K562 (cell line): ENCODE results near the gene KDM4C. TPM values are rescaled to one million over a fixed set of nuclear protein-coding genes. Genes with fewer than 3 reads are reported as not detected.

Experiments
- ATAC-seq: fragments of 200-7000 bp; cut with Tn5 transposase; 3 replicates; pipeline ENCODE4 v1.9.1; 2020; ENCODE audit warnings: moderate library complexity
- BruUV-seq: library from RNA; stranded (reverse); fragments of 400-500 nt; replicated peaks from 2 replicates; lab custom pipeline; 2021; lab: Mats Ljungman, UMichigan
- CTCF ChIA-PET: fragments of 300-600 bp; formaldehyde crosslinking; extraction: SDS; loops from one replicate; lab custom pipeline; 2021; ENCODE audit warnings: low intra/inter-chr PET ratio; lab: Yijun Ruan, JAX
- POLR2A ChIA-PET: fragments of 300-600, 350-650 bp; sonication (Branson Sonifier 250); formaldehyde crosslinking; extraction: SDS; loops from one replicate; lab custom pipeline; 2021; ENCODE audit warnings: antibody characterized with exemption, inconsistent platforms; lab: Yijun Ruan, JAX
- DNase-seq, 4 experiments: peaks; one replicate each; pipeline versions ENCODE4 v3.0.0 to v3.0.0-alpha.2; 2011 to 2018; ENCODE audit warnings: low spot score in 3 of 4, mixed read lengths in 3 of 4; ENCODE audit errors: extremely low read depth in 1 of 4
- FAIRE-seq: peaks from 2 replicates; lab custom pipeline; 2011; peaks lifted over from hg19 to GRCh38; lab: Jason Lieb, UNC
- H2AFZ ChIP-seq: 2 replicates; pipeline ENCODE4 v1.6.0; 2011; ENCODE audit warnings: low read depth, low read length, control low read depth, inconsistent platforms
- H3K27ac ChIP-seq: fragments of 200-600 bp; 3 replicates; pipeline ENCODE4 v1.8.0; 2011; ENCODE audit warnings: low read depth, mild to moderate bottlenecking, control low read depth, inconsistent platforms, low read length, moderate library complexity, mixed read lengths; ENCODE audit errors: extremely low read depth
- H3K27me3 ChIP-seq, 2 experiments: fragments of 300-600 bp in 1 of 2; 2 replicates in 1 of 2; 3 replicates in 1 of 2; pipeline versions ENCODE4 v1.6.0 to v1.8.0; 2011; ENCODE audit warnings: inconsistent platforms in 2 of 2, low read length in 2 of 2, mild to moderate bottlenecking in 1 of 2, mixed read lengths in 1 of 2, moderate library complexity in 1 of 2; ENCODE audit not compliant: control insufficient read depth in 2 of 2, insufficient read depth in 2 of 2
- H3K36me3 ChIP-seq: fragments of 300-600 bp; 3 replicates; pipeline ENCODE4 v1.8.0; 2011; ENCODE audit warnings: mild to moderate bottlenecking, low read length, inconsistent platforms; ENCODE audit not compliant: control insufficient read depth, insufficient read depth
- H3K4me1 ChIP-seq, 2 experiments: fragments of 200-600 bp in 1 of 2; replicated peaks in 1 of 2; 2 replicates in 1 of 2; 3 replicates in 1 of 2; pipeline versions ENCODE4 v1.5.1 to v1.8.0; 2011; ENCODE audit warnings: inconsistent platforms in 2 of 2, low read length in 2 of 2, mild to moderate bottlenecking in 1 of 2, mixed read lengths in 1 of 2, moderate library complexity in 1 of 2; ENCODE audit not compliant: control insufficient read depth in 2 of 2, insufficient read depth in 2 of 2
- H3K4me2 ChIP-seq: 2 replicates; pipeline ENCODE4 v1.6.1; 2011; ENCODE audit warnings: low read length, control low read depth, inconsistent platforms, mixed read lengths; ENCODE audit not compliant: insufficient read depth
- H3K4me3 ChIP-seq: fragments of 200-600 bp; sonication (generic), shearing (Covaris generic); 2 replicates; pipeline ENCODE4 v1.5.1; 2016; ENCODE audit warnings: control low read depth, inconsistent platforms
- H3K79me2 ChIP-seq: fragments of 200-600 bp; 3 replicates; pipeline ENCODE4 v1.8.0; 2011; ENCODE audit warnings: low read length, inconsistent platforms; ENCODE audit not compliant: control insufficient read depth, insufficient read depth
- H3K9ac ChIP-seq, 2 experiments: 2 replicates each; pipeline versions ENCODE4 v1.6.0 to v1.6.1; 2011; ENCODE audit warnings: low read depth in 2 of 2, low read length in 2 of 2, control low read depth in 1 of 2, inconsistent platforms in 1 of 2, mild to moderate bottlenecking in 1 of 2, mixed read lengths in 1 of 2; ENCODE audit not compliant: insufficient read depth in 1 of 2
- H3K9me1 ChIP-seq: one replicate; pipeline ENCODE4 v1.6.0; 2011; ENCODE audit warnings: inconsistent platforms, mild to moderate bottlenecking, low read length, moderate library complexity; ENCODE audit not compliant: control insufficient read depth, insufficient read depth
- H3K9me3 ChIP-seq: replicated peaks from 2 replicates; pipeline ENCODE4 v1.5.1; 2011; ENCODE audit warnings: low read depth, low read length, inconsistent platforms; ENCODE audit not compliant: control insufficient read depth, insufficient read depth
- H4K20me1 ChIP-seq: replicated peaks from 2 replicates; pipeline ENCODE4 v1.6.1; 2011; ENCODE audit warnings: low read length, inconsistent platforms, mixed read lengths; ENCODE audit not compliant: control insufficient read depth, insufficient read depth
- BHLHE40 ChIP-seq: IDR thresholded peaks from 2 replicates; pipeline ENCODE4 v1.6.1; 2011; ENCODE audit warnings: low read length, improper control_type of control experiment
- CBFA2T2 ChIP-seq: fragments of 450-650 bp; conservative IDR thresholded peaks from 2 replicates; pipeline ENCODE4 v1.6.1; 2017; ENCODE audit warnings: mild to moderate bottlenecking
- CBX3 ChIP-seq, 2 experiments: IDR thresholded peaks; 1 replicate in 1 of 2; 2 replicates in 1 of 2; pipeline ENCODE4 v1.6.1; 2012; ENCODE audit warnings: inconsistent platforms in 2 of 2, low read length in 2 of 2, borderline replicate concordance in 1 of 2, control low read depth in 1 of 2
- CXXC5 ChIP-seq: fragments of 250-450 bp; sonication (Bioruptor Pico); IDR thresholded peaks from 2 replicates; pipeline ENCODE4 v1.8.0; 2022; ENCODE audit warnings: inconsistent platforms, mild to moderate bottlenecking, moderate library complexity
- JUND ChIP-seq, 2 experiments: IDR thresholded peaks; 2 replicates in 1 of 2; 3 replicates in 1 of 2; pipeline ENCODE4 v1.6.1; 2011; ENCODE audit warnings: borderline replicate concordance in 2 of 2, low read depth in 2 of 2, low read length in 2 of 2, improper control_type of control experiment in 1 of 2, missing biosample characterization in 1 of 2, missing genetic modification characterization in 1 of 2, missing genetic modification reagents in 1 of 2
- MAFK ChIP-seq: IDR thresholded peaks from 2 replicates; pipeline ENCODE4 v1.6.1; 2011; ENCODE audit warnings: low read length, improper control_type of control experiment
- ZBTB17 ChIP-seq: fragments of 450-650 bp; formaldehyde crosslinking; IDR thresholded peaks from 2 replicates; pipeline ENCODE4 v1.4.0; 2020; ENCODE audit warnings: mild to moderate bottlenecking
- ZNF324 ChIP-seq: fragments of 250-450 bp; sonication (Bioruptor Pico); IDR thresholded peaks from 2 replicates; pipeline ENCODE4 v1.4.0; 2020; ENCODE audit warnings: mild to moderate bottlenecking
- ZNF354B ChIP-seq: fragments of 250-450 bp; sonication (Bioruptor Pico); IDR thresholded peaks from 2 replicates; pipeline ENCODE4 v1.4.0; 2020
- ZNF717 ChIP-seq: fragments of 250-450 bp; sonication (Bioruptor Pico); IDR thresholded peaks from 2 replicates; pipeline ENCODE4 v1.5.0; 2021
- WGBS: fragments of 100-300 bp; shearing (Covaris generic); methylation state at CpG from one replicate; pipeline ENCODE4 v1.1.6; 2016; ENCODE audit warnings: low coverage, mixed read lengths; ENCODE audit not compliant: insufficient coverage; ENCODE audit errors: missing lambda C conversion rate; 5-methylcytosine and 5-hydroxymethylcytosine counted together
- in situ Hi-C: fragments of 300-500 bp; cut with MboI; formaldehyde crosslinking; loops from 4 replicates; pipeline ENCODE4 v1.15.0; 2018; ENCODE audit warnings: inconsistent platforms, mixed read lengths
- intact Hi-C: fragments of 100-400 bp; cut with micrococcal nuclease; formaldehyde crosslinking; loops from 2 replicates; pipeline ENCODE4 v1.14.2; 2022
- polyA plus RNA-seq, 8 experiments: library from polyadenylated mRNA; depleted of rRNA in 4 of 8; stranded (reverse) in 5 of 8; unstranded in 3 of 8; fragments of >200 nt; fragmentation: Nextera tagmentation in 2 of 8; fragmentation: Illumina TruSeq in 1 of 8; extraction: Ambion mirVana in 2 of 8; extraction: Trizol in 1 of 8; gene quantifications; 2 replicates each; pipeline versions ENCODE4 v1.2.1 to v1.2.3, GENCODE V29; 2011 to 2014; ENCODE audit warnings: inconsistent platforms in 1 of 8, missing spikeins in 1 of 8
- total RNA-seq, 7 experiments: library from RNA; depleted of rRNA in 6 of 7; stranded (reverse); fragments of >200 nt in 6 of 7; fragmentation: Illumina TruSeq in 2 of 7; extraction: Trizol in 2 of 7; gene quantifications; 2 replicates each; pipeline versions ENCODE4 v1.2.1 to v1.2.3, GENCODE V29; 2011 to 2021; ENCODE audit warnings: low replicate concordance in 1 of 7
- TF ChIP-seq, protein P1 (sequence below): sonication (generic); formaldehyde crosslinking; IDR thresholded peaks from 2 replicates; pipeline ENCODE4 v1.8.0; 2023; ENCODE audit warnings: mild to moderate bottlenecking, missing genetic modification reagents
- TF ChIP-seq, protein P2 (sequence below): sonication (generic); formaldehyde crosslinking; IDR thresholded peaks from 2 replicates; pipeline ENCODE4 v1.8.0; 2023; ENCODE audit warnings: missing genetic modification reagents, mild to moderate bottlenecking, borderline replicate concordance

Gene KDM4C
- total and polyA plus RNA-seq, 9 of the 15 experiments (the other 6 are each of a cell fraction or from before 2014, with no cell fraction given): 5.4 to 17.0 (median 12.6) TPM

DNA sequence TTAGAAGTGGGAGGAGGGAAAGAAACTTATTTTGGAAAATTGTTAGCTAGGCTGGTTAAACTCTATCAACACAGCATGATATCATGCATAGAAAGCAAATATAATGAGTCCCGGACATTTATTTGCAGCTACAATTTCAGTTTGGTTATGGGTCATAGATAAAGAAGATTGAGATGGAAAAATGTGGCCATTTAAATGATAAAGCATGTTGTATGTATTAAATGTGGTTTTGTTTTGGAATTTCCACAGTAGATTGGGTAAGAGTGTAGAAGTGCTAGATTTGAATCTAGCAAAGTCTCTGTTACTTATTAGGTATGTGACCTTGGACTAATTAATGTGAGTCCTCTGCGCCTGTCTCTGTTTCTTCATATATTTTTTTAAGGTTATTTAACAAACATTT is 217.4 kb downstream of the KDM4C start:
- Histone ChIP-seq H4K20me1 (no peaks in the 10 kb centered on the region), H3K27ac (no peak overlapping the region), H3K36me3 (no peaks in the 10 kb centered on the region)
- in situ Hi-C loops: no loop called here
- POLR2A ChIA-PET: interaction anchor here (0.6 kb wide), 1 partner anchor 25 kb away, joined by 3 read pairs; no protein-coding TSS in a partner anchor
- TF ChIP-seq MAFK: no peak
- no peak for TF ChIP-seq CBX3 (IDR thresholded peaks at IDR 0.05; ENCODE audit: borderline replicate concordance in 1 of 2, low read length in 2 of 2)
- TF ChIP-seq BHLHE40: no peak
- no peak for TF ChIP-seq ZNF354B
- no peak for TF ChIP-seq JUND (IDR thresholded peaks at IDR 0.05; ENCODE audit: borderline replicate concordance, low read depth, low read length)
- no peak for TF ChIP-seq JUND (tag; IDR thresholded peaks at IDR 0.05; ENCODE audit: borderline replicate concordance, low read depth, low read length)
- TF ChIP-seq CBFA2T2: no peak
- no peak for TF ChIP-seq ZBTB17 (CRISPR knock-in tag)
- TF ChIP-seq ZNF324 (CRISPR knock-in tag): no peak
- TF ChIP-seq ZNF717: no peak
- TF ChIP-seq, protein P1, sequence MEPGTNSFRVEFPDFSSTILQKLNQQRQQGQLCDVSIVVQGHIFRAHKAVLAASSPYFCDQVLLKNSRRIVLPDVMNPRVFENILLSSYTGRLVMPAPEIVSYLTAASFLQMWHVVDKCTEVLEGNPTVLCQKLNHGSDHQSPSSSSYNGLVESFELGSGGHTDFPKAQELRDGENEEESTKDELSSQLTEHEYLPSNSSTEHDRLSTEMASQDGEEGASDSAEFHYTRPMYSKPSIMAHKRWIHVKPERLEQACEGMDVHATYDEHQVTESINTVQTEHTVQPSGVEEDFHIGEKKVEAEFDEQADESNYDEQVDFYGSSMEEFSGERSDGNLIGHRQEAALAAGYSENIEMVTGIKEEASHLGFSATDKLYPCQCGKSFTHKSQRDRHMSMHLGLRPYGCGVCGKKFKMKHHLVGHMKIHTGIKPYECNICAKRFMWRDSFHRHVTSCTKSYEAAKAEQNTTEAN (CRISPR knock-in tag): no peak
- TF ChIP-seq CXXC5 (CRISPR knock-in tag): no peak
- TF ChIP-seq, protein P2, sequence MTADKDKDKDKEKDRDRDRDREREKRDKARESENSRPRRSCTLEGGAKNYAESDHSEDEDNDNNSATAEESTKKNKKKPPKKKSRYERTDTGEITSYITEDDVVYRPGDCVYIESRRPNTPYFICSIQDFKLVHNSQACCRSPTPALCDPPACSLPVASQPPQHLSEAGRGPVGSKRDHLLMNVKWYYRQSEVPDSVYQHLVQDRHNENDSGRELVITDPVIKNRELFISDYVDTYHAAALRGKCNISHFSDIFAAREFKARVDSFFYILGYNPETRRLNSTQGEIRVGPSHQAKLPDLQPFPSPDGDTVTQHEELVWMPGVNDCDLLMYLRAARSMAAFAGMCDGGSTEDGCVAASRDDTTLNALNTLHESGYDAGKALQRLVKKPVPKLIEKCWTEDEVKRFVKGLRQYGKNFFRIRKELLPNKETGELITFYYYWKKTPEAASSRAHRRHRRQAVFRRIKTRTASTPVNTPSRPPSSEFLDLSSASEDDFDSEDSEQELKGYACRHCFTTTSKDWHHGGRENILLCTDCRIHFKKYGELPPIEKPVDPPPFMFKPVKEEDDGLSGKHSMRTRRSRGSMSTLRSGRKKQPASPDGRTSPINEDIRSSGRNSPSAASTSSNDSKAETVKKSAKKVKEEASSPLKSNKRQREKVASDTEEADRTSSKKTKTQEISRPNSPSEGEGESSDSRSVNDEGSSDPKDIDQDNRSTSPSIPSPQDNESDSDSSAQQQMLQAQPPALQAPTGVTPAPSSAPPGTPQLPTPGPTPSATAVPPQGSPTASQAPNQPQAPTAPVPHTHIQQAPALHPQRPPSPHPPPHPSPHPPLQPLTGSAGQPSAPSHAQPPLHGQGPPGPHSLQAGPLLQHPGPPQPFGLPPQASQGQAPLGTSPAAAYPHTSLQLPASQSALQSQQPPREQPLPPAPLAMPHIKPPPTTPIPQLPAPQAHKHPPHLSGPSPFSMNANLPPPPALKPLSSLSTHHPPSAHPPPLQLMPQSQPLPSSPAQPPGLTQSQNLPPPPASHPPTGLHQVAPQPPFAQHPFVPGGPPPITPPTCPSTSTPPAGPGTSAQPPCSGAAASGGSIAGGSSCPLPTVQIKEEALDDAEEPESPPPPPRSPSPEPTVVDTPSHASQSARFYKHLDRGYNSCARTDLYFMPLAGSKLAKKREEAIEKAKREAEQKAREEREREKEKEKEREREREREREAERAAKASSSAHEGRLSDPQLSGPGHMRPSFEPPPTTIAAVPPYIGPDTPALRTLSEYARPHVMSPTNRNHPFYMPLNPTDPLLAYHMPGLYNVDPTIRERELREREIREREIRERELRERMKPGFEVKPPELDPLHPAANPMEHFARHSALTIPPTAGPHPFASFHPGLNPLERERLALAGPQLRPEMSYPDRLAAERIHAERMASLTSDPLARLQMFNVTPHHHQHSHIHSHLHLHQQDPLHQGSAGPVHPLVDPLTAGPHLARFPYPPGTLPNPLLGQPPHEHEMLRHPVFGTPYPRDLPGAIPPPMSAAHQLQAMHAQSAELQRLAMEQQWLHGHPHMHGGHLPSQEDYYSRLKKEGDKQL: no peak
- TF ChIP-seq, all 486 proteins: peak for 0
- H2AFZ ChIP-seq: no peak overlapping the region
- no TSS peak for BruUV-seq
- no peak overlapping the region for H3K9ac ChIP-seq
- H3K9me1 ChIP-seq: no peaks in the 10 kb centered on the region
- DNase-seq: no peak
- CTCF ChIA-PET: no interaction called here
- ATAC-seq: no peak
- intact Hi-C loops: no loop called here
- H3K9me3 ChIP-seq: no peaks in the 10 kb centered on the region
- H3K4me3 ChIP-seq: no peak overlapping the region
- 80% methylated on average over 2 of the region's 2 CpGs for WGBS
- H3K27me3 ChIP-seq: no peaks in the 10 kb centered on the region
- no peak overlapping the region for H3K4me2 ChIP-seq
- H3K79me2 ChIP-seq: no peaks in the 10 kb centered on the region
- no peaks in the 10 kb centered on the region for H3K4me1 ChIP-seq
- no peak for FAIRE-seq
